ENCODE data around the gene MEOX1.
A peak's percentile ranks its signal among the peaks of the same experiment; 100 is the strongest.

The MEOX1 gene

GRCh38 chr17:43679911-43680310 lies 18.2 kb upstream of the MEOX1 start:
- no peak for DNase-seq

- DNase-seq = no peak
Measured at GRCh38 chr17:43679401-43679800, 17.7 kb upstream of the MEOX1 start.

- peak; percentile 75 to 79 (median 77) for DNase-seq
Measured at GRCh38 chr17:43676471-43676870, 14.7 kb upstream of the MEOX1 start.

GRCh38 chr17:43674394-43674793 lies 12.7 kb upstream of the MEOX1 start:
- no peak for DNase-seq

- DNase-seq = peak; percentile 78 to 87 (median 84)
Measured at GRCh38 chr17:43673516-43674323, 12.0 kb upstream of the MEOX1 start.

- no peak for DNase-seq
Measured at GRCh38 chr17:43671755-43672519, 10.2 kb upstream of the MEOX1 start.

GRCh38 chr17:43671031-43671692 lies 9.4 kb upstream of the MEOX1 start:
- DNase-seq = no peak

- DNase-seq = no peak
Measured at GRCh38 chr17:43670645-43671030, 8.9 kb upstream of the MEOX1 start.

GRCh38 chr17:43669971-43670644 lies 8.4 kb upstream of the MEOX1 start:
- no peak for DNase-seq

- no peak for DNase-seq
Measured at GRCh38 chr17:43667947-43668348, 6.2 kb upstream of the MEOX1 start.

- no peak for DNase-seq
Measured at GRCh38 chr17:43667506-43667905, 5.8 kb upstream of the MEOX1 start.

- no peak for DNase-seq
Measured at GRCh38 chr17:43665937-43666236, 4.2 kb upstream of the MEOX1 start.

GRCh38 chr17:43665084-43665936 lies 3.6 kb upstream of the MEOX1 start:
- DNase-seq = no peak

- DNase-seq = no peak
Measured at GRCh38 chr17:43664096-43664495, 2.4 kb upstream of the MEOX1 start.

GRCh38 chr17:43663383-43663782 lies 1.7 kb upstream of the MEOX1 start:
- DNase-seq = no peak

GRCh38 chr17:43662413-43663141 lies 855 bp upstream of the MEOX1 start:
- no peak for DNase-seq

- DNase-seq = no peak
Measured at GRCh38 chr17:43660816-43661493, 767 bp downstream of the MEOX1 start.

- DNase-seq = no peak
Measured at GRCh38 chr17:43659823-43660617, 1.7 kb downstream of the MEOX1 start.

- no peak for DNase-seq
Measured at GRCh38 chr17:43658900-43659299, 2.8 kb downstream of the MEOX1 start.

- DNase-seq = peak; percentile 53 to 62 (median 61)
Measured at GRCh38 chr17:43655693-43656255, 5.9 kb downstream of the MEOX1 start.

Measured in suppressor macrophage treated with lipopolysaccharide for 1 hour (primary cell).